Nephron (organoid): Measurements from ENCODE around the gene PPAN.

ENCODE experiments used
- H3K27ac Mint-ChIP-seq, 3 experiments: 2 replicates each; pipeline ENCODE4 v1.8.0; 2020; ENCODE audit warnings: mixed read lengths in 3 of 3, mild to moderate bottlenecking in 2 of 3, moderate library complexity in 1 of 3
- H3K27me3 Mint-ChIP-seq: 2 replicates; pipeline ENCODE4 v1.8.0; 2021; ENCODE audit warnings: low read depth, mild to moderate bottlenecking, moderate library complexity, mixed read lengths
- H3K36me3 Mint-ChIP-seq: 2 replicates; pipeline ENCODE4 v1.8.0; 2020; ENCODE audit warnings: low read depth, mixed read lengths
- H3K4me1 Mint-ChIP-seq: 2 replicates; pipeline ENCODE4 v1.8.0; 2020; ENCODE audit warnings: mixed read lengths
- H3K4me3 Mint-ChIP-seq, 3 experiments: 2 replicates each; pipeline ENCODE4 v1.8.0; 2020; ENCODE audit warnings: mild to moderate bottlenecking in 3 of 3, mixed read lengths in 3 of 3, moderate library complexity in 2 of 3
- H3K9me3 Mint-ChIP-seq: 2 replicates; pipeline ENCODE4 v1.8.0; 2020; ENCODE audit warnings: mixed read lengths
- TF ChIP-seq, protein P1 (sequence below), 3 experiments: fragments of 200-600 bp; sonication (generic); IDR thresholded peaks; one replicate each; pipeline ENCODE4 v1.5.0; 2021; ENCODE audit warnings: antibody characterized with exemption in 3 of 3; ENCODE audit not compliant: unreplicated experiment in 3 of 3

PPAN gene

DNA sequence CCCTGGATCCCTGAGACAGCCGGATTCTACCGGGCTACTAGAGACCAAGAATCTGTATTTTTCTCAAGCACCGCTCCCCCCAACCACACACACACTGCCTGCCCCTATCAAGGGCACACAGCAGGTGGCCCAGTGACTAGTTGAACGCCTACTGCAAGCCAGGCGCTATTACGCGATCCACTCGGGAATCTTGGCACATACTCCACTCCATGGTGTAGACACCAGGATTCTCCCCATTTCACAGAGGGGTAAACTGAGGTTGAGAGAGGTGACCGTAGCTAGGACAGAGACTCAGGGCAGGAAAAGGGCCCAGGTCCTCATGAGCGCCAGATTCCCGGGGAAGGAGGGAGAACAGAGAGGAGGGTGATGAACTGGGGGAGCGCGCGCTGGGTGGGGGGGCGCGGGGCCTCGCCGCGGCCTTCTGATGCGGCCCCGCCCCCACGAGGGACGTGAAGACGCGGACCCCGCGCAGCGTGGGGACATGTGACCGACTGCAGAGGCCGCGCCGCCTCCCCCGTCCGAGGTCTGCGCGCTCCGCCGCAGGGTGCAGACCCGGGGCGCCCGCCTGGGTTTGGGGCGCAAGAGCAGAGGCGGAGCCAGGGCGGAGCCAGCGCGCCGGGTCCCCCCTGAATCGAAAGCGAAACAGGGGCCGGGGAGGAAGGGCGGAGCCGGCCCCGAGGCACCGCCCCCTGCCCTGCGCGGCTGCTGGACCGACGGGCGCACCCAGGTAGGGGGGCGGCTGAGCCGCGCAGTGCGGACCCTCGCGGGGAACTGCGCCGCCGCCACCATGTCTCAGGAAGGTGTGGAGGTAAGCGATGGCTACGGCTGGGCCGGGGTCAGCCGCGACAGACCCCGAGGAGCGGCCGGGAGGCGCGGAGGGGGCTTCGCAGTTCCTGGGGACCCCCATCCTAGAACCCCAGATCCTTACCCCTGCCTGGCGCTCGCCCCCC, 20.2 kb upstream of the PPAN start, which contains the start of gene SHFL:
Gene SHFL, plus strand, starts transcription at position 677 of the 950 bp plus-strand sequence. Its CDS starts 111 bp downstream, at position 788.
- Mint-ChIP-seq H3K4me1 (no peaks in the 10 kb centered on the region), H3K27ac (no peak within 1 kb of the TSS), H3K36me3 (peaks cover 10% of the 10 kb centered on the region), H3K9me3 (peaks cover 3% of the 10 kb centered on the region), H3K4me3 (peak within 1 kb of the TSS; percentile 87 to 91 (median 88)), H3K27me3 (peaks cover 34% of the 10 kb centered on the region)
- TF ChIP-seq, protein P1, sequence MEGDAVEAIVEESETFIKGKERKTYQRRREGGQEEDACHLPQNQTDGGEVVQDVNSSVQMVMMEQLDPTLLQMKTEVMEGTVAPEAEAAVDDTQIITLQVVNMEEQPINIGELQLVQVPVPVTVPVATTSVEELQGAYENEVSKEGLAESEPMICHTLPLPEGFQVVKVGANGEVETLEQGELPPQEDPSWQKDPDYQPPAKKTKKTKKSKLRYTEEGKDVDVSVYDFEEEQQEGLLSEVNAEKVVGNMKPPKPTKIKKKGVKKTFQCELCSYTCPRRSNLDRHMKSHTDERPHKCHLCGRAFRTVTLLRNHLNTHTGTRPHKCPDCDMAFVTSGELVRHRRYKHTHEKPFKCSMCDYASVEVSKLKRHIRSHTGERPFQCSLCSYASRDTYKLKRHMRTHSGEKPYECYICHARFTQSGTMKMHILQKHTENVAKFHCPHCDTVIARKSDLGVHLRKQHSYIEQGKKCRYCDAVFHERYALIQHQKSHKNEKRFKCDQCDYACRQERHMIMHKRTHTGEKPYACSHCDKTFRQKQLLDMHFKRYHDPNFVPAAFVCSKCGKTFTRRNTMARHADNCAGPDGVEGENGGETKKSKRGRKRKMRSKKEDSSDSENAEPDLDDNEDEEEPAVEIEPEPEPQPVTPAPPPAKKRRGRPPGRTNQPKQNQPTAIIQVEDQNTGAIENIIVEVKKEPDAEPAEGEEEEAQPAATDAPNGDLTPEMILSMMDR (IDR thresholded peaks at IDR 0.05; ENCODE audit: unreplicated experiment in 3 of 3), result no peak

- no peaks in the 10 kb centered on the region for H3K4me1 Mint-ChIP-seq
- peak overlapping the region; percentile 64 to 88 (median 73) for H3K4me3 Mint-ChIP-seq
- no peak overlapping the region for H3K27ac Mint-ChIP-seq
- H3K27me3 Mint-ChIP-seq, result peaks cover 34% of the 10 kb centered on the region
- peaks cover 3% of the 10 kb centered on the region for H3K9me3 Mint-ChIP-seq
- TF ChIP-seq, protein P1 (IDR thresholded peaks at IDR 0.05; ENCODE audit: unreplicated experiment in 3 of 3), result no peak
- peaks cover 12% of the 10 kb centered on the region for H3K36me3 Mint-ChIP-seq
These were observed 19.5 kb upstream of the PPAN start for GRCh38 chr19:10086591-10087192.

DNA sequence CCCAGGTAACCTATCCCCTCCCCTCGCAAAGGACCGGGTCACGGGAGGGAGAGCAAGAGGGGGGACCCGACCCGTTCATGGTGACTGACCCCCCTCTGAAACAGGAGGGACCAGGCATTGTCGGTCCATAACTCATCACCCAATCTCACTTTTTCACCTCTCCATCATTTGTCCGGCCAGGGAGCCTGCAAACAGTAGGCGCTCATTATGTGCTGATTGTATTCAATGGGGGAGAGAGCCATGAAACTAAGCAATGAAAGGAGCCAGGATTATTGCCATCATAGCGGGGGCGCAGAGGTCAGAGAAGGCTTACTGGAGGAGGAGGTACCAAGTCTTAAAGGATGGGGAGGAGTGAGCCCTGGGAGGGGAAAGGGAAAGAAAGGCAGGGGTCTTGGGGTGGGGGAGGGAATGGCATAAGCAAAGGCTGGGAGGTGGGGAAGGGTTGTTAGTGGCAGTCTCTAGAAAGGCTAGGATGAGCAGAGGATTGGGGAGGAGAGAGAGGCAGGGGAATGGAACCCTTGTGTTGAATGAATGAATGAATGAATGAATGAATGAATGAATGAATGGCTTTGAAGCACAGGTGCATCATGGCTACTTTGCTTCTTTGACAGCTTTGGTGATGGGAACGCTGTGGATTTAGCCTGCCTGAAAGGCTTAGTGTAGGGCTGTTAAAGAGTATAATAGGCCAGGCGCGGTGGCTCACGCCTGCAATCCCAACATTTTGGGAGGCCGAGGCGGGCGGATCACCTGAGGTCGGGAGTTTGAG, 18.7 kb upstream of the PPAN start:
- H3K9me3 Mint-ChIP-seq, result peaks cover 3% of the 10 kb centered on the region
- H3K27me3 Mint-ChIP-seq, result peaks cover 34% of the 10 kb centered on the region
- H3K4me1 Mint-ChIP-seq, result no peaks in the 10 kb centered on the region
- H3K4me3 Mint-ChIP-seq, result peak overlapping the region; percentile 66 to 88 (median 73)
- TF ChIP-seq, protein P1 (IDR thresholded peaks at IDR 0.05; ENCODE audit: unreplicated experiment in 3 of 3), result no peak
- H3K36me3 Mint-ChIP-seq, result peaks cover 17% of the 10 kb centered on the region
- peak overlapping the region in 1 of 3 experiments; percentile 58 for H3K27ac Mint-ChIP-seq

DNA sequence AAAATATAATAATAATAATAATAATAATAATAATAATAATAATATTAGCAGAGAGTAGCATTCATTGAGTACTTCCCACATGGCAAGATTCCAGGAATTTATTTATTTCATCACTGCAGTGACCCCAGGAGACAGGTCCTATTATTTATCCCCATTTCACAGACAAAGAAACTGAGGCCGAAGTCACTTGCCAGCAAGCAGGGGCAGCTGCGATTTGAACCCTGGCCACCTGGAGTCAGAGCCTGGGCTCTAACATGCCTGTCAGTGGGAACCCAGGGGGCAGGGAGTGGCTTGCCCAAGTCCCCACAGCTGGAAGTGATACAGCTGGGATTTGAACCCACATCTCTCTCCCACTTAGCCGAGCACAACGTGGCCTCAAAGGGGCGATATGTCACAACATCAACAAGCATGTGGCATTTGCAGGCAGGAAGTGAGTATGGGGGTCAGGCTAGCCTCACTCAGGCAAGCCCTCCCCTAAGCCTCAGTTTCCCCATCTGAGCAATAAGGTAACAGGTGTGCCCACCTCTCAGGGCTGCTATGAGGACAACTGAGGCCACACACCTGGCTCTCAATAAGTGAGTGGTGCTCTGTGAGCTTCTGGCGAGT, 17.1 kb upstream of the PPAN start:
- no peak overlapping the region for H3K4me3 Mint-ChIP-seq
- no peaks in the 10 kb centered on the region for H3K4me1 Mint-ChIP-seq
- TF ChIP-seq, protein P1 (IDR thresholded peaks at IDR 0.05; ENCODE audit: unreplicated experiment in 3 of 3), result no peak
- H3K9me3 Mint-ChIP-seq, result peaks cover 7% of the 10 kb centered on the region
- H3K27ac Mint-ChIP-seq, result no peak overlapping the region
- peaks cover 23% of the 10 kb centered on the region for H3K36me3 Mint-ChIP-seq
- peaks cover 27% of the 10 kb centered on the region for H3K27me3 Mint-ChIP-seq

DNA sequence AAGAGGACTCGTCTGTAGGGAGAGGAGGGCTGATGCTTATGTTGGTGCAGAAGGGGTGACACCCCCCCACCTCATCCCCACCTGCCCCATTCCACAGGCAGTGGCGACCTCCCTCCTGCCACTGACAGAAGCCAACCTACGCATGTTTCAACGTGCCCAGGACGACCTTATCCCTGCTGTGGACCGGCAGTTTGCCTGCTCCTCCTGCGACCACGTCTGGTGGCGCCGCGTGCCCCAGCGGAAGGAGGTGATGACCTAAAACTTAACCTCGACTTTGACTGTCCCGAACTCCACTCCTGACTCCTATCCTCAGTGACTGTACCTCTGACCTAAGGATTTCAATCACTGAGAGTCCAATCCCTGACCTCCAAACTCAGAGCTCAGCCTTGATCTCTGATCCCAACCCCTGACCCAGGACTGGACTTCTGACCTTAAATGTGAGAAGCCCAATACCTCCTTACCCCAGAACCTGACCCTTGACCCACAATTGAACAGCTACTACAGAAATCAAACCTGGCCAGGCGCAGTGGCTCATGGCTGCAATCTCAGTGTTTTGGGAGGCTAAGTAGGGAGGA, 16.3 kb upstream of the PPAN start:
- Mint-ChIP-seq H3K9me3 (peaks cover 7% of the 10 kb centered on the region), H3K4me3 (peak overlapping the region in 2 of 3 experiments; percentile 36 to 40), H3K36me3 (peaks cover 23% of the 10 kb centered on the region), H3K4me1 (no peaks in the 10 kb centered on the region), H3K27ac (no peak overlapping the region), H3K27me3 (peaks cover 21% of the 10 kb centered on the region)
- TF ChIP-seq, protein P1 (IDR thresholded peaks at IDR 0.05; ENCODE audit: unreplicated experiment in 3 of 3), result no peak
